Measurements from ENCODE around the gene CXCR4.

The CXCR4 gene

GRCh38 chr2:136069773-136070172 lies 48.2 kb downstream of the CXCR4 start:
- DNase-seq, result no peak

GRCh38 chr2:136068581-136069227 lies 49.2 kb downstream of the CXCR4 start:
- DNase-seq, result no peak

- no peak for DNase-seq
Measured at GRCh38 chr2:136067897-136068580, 49.9 kb downstream of the CXCR4 start.

GRCh38 chr2:136067459-136067858 lies 50.5 kb downstream of the CXCR4 start:
- no peak for DNase-seq

DNA sequence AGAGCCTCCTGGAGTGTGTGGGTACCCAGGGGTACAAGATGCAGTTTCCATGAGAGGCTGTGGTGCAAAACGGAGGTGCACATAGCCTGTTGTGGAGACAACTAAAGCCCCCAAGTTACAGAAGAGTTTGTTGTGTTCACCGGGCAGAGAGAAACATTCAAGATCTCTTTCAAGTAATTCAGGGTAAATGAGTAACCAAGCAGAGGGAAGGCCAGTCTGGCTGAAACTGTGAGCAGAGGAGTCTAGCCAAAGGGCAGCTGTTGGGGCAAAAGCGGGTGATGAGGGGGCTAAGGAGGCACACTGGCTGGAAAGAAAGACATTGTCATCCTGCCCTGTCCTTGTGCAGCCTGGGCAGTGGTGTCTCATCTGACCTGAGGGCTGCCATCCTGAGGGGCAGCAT lies 52.0 kb downstream of the CXCR4 start:
- DNase-seq, result no peak

DNA sequence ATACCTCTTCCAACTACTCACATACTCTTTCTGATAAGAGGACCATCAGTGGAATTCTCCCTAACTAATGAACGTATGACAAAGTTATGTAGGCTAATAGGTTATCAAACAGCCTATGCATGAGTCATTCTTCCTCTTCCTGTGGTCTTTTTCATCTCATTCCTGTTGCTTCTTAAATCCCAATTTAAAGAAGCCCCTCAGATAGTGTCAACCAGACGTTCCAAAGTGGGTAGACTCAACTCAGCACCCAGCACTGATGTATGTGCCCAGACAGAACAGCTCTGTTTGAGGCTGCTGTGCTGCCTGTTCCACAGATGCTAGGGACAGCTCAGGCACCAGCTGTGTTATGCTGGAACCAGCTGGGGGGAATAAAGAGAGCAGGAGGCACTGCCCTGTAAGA lies 52.6 kb downstream of the CXCR4 start:
- no peak for DNase-seq

Measured in SHP77 treated with DMSO at 0.1 percent for 48 hours (cell line).